HepG2 (cell line): ENCODE measurements around the gene PAXX. TPM values are rescaled to one million over a fixed set of nuclear protein-coding genes. Genes with fewer than 3 reads are reported as not detected.

Experiments
- DDIT3 ChIP-seq: sonication (generic); formaldehyde crosslinking; IDR thresholded peaks from 2 replicates; pipeline ENCODE4 v1.4.0; 2020; ENCODE audit warnings: mild to moderate bottlenecking, missing genetic modification reagents
- DR1 ChIP-seq: sonication (generic); formaldehyde crosslinking; IDR thresholded peaks from 2 replicates; pipeline ENCODE4 v1.8.0; 2021; ENCODE audit warnings: mild to moderate bottlenecking, missing genetic modification reagents, inconsistent platforms
- EHMT2 ChIP-seq: fragments of 200-600 bp; sonication (generic); IDR thresholded peaks from 2 replicates; pipeline ENCODE4 v1.7.0; 2017; ENCODE audit warnings: antibody characterized with exemption, low read depth, low read length, borderline replicate concordance
- MED8 ChIP-seq: sonication (generic); formaldehyde crosslinking; IDR thresholded peaks from 2 replicates; pipeline ENCODE4 v1.8.1; 2023; ENCODE audit warnings: mild to moderate bottlenecking, missing genetic modification reagents; ENCODE audit not compliant: insufficient replicate concordance
- PREB ChIP-seq: sonication (generic); formaldehyde crosslinking; IDR thresholded peaks from 2 replicates; pipeline ENCODE4 v1.4.0; 2020; ENCODE audit warnings: missing genetic modification reagents
- RAD21 ChIP-seq: fragments of 450-650 bp; formaldehyde crosslinking; IDR thresholded peaks from 2 replicates; pipeline ENCODE4 v1.5.0; 2020; ENCODE audit warnings: mild to moderate bottlenecking
- RORA ChIP-seq: sonication (generic); formaldehyde crosslinking; IDR thresholded peaks from 2 replicates; pipeline ENCODE4 v1.5.0; 2020; ENCODE audit warnings: mild to moderate bottlenecking, missing genetic modification reagents, moderate library complexity
- ZBTB4 ChIP-seq: sonication (generic); formaldehyde crosslinking; IDR thresholded peaks from 2 replicates; pipeline ENCODE4 v1.4.0; 2020; ENCODE audit warnings: missing genetic modification reagents, mild to moderate bottlenecking, borderline replicate concordance
- ZGPAT ChIP-seq: IDR thresholded peaks from 2 replicates; pipeline ENCODE4 v1.6.1; 2016; ENCODE audit warnings: mild to moderate bottlenecking
- ZMYM3 ChIP-seq: sonication (generic); formaldehyde crosslinking; IDR thresholded peaks from 2 replicates; pipeline ENCODE4 v1.5.1; 2020; ENCODE audit warnings: mild to moderate bottlenecking, missing genetic modification reagents
- ZNF318 ChIP-seq: sonication (generic); formaldehyde crosslinking; IDR thresholded peaks from 2 replicates; pipeline ENCODE4 v1.4.0; 2020; ENCODE audit warnings: mild to moderate bottlenecking, missing genetic modification reagents
- ZNF549 ChIP-seq: sonication (generic); formaldehyde crosslinking; IDR thresholded peaks from 2 replicates; pipeline ENCODE4 v1.5.0; 2020; ENCODE audit warnings: missing genetic modification reagents
- ZNF713 ChIP-seq: sonication (generic); formaldehyde crosslinking; IDR thresholded peaks from 2 replicates; pipeline ENCODE4 v1.4.0; 2020; ENCODE audit warnings: mild to moderate bottlenecking, missing genetic modification reagents
- ZNF75D ChIP-seq: sonication (generic); formaldehyde crosslinking; IDR thresholded peaks from 2 replicates; pipeline ENCODE4 v1.8.1; 2023; ENCODE audit warnings: missing genetic modification reagents, mild to moderate bottlenecking, borderline replicate concordance
- polyA plus RNA-seq, 8 experiments: library from polyadenylated mRNA; depleted of rRNA in 3 of 8; stranded (reverse) in 7 of 8; unstranded in 1 of 8; fragments of >200 nt; fragmentation: Illumina TruSeq in 4 of 8; extraction: Trizol in 4 of 8; gene quantifications; 2 replicates each; pipeline versions ENCODE4 v1.2.1 to v1.2.3, GENCODE V29; 2011 to 2016; ENCODE audit warnings: low read depth in 4 of 8, missing spikeins in 1 of 8, mixed read lengths in 1 of 8; ENCODE audit not compliant: insufficient read depth in 1 of 8
- total RNA-seq, 5 experiments: library from RNA; depleted of rRNA; stranded (reverse); fragments of >200 nt; fragmentation: Illumina TruSeq; extraction: Trizol; gene quantifications; 2 replicates each; pipeline ENCODE4 v1.2.3, GENCODE V29; 2016; ENCODE audit warnings: low read depth in 1 of 5

PAXX gene
- total and polyA plus RNA-seq, 2 of the 13 experiments (the other 11 are each of a cell fraction or from before 2014, with no cell fraction given): 14.0 to 31.9 TPM

- TF ChIP-seq DDIT3: no peak
- TF ChIP-seq ZMYM3: peak; percentile 33; the same call in 1 of the 2 replicates
- peak; percentile 90 for TF ChIP-seq DR1 (CRISPR knock-in tag)
- no peak for TF ChIP-seq ZNF75D (CRISPR knock-in tag)
- no peak for TF ChIP-seq ZBTB4
- TF ChIP-seq ZNF549: no peak
- no peak for TF ChIP-seq ZNF318 (CRISPR knock-in tag)
- no peak for TF ChIP-seq MED8
- TF ChIP-seq ZNF713 (CRISPR knock-in tag): no peak
- no peak for TF ChIP-seq EHMT2
- peak; percentile 80 for TF ChIP-seq ZGPAT (CRISPR knock-in tag)
- peak; percentile 25 for TF ChIP-seq RAD21 (CRISPR knock-in tag)
- no peak for TF ChIP-seq PREB (CRISPR knock-in tag)
- no peak for TF ChIP-seq RORA
Measured at GRCh38 chr9:136949817-136950655, 42.2 kb upstream of the PAXX start (continued).
